B cell (primary cell): Measurements from ENCODE around the gene MRPL53. TPM values are rescaled to one million over a fixed set of nuclear protein-coding genes. Genes with fewer than 3 reads are reported as not detected.
"Not testable (repeated sequence)": the region's sequence is repeated elsewhere in the genome, so short reads cannot be mapped to it uniquely, and the experiment has no call there.

Experiments used
- ATAC-seq: fragments of 200-7000 bp; cut with Tn5 transposase; one replicate; pipeline ENCODE4 v1.10.0; 2021; ENCODE audit warnings: low read depth, mild to moderate bottlenecking, moderate number of reproducible peaks, moderate library complexity
- CTCF ChIA-PET: fragments of 350-600 bp; sonication (Branson Sonifier 250); formaldehyde crosslinking; loops from one replicate; lab custom pipeline; 2021; ENCODE audit warnings: antibody characterized with exemption, inconsistent platforms; lab: Charles Lee
- POLR2A ChIA-PET: fragments of 350-600 bp; sonication (Branson Sonifier 250); formaldehyde crosslinking; loops from one replicate; lab custom pipeline; 2021; ENCODE audit warnings: antibody characterized with exemption; lab: Charles Lee
- DNase-seq: peaks from one replicate; pipeline ENCODE4 v3.0.0; 2013
- H2AFZ ChIP-seq: 2 replicates; pipeline ENCODE4 v1.6.1; 2012; ENCODE audit warnings: mild to moderate bottlenecking, low read depth, low read length; ENCODE audit not compliant: insufficient read depth, poor library complexity, severe bottlenecking
- H3K27ac ChIP-seq, 2 donors: 1 replicate in 1 of 2; 2 replicates in 1 of 2; pipeline ENCODE4 v1.5.1; 2012 to 2013; ENCODE audit warnings: low read length in 2 of 2, mild to moderate bottlenecking in 2 of 2, moderate library complexity in 1 of 2
- H3K27me3 ChIP-seq, 4 experiments: fragments of 200-600 bp in 1 of 4; sonication (generic) in 1 of 4; replicated peaks in 1 of 4; 1 replicate in 2 of 4; 2 replicates in 2 of 4; pipeline versions ENCODE4 v1.6.1 to v1.7.0; 2013 to 2016; ENCODE audit warnings: low read length in 3 of 4, mild to moderate bottlenecking in 2 of 4, mixed read lengths in 1 of 4, moderate library complexity in 1 of 4; ENCODE audit not compliant: insufficient read depth in 4 of 4, control insufficient read depth in 3 of 4; ENCODE audit errors: control extremely low read depth in 1 of 4
- H3K36me3 ChIP-seq, 2 experiments: replicated peaks in 1 of 2; 1 replicate in 1 of 2; 2 replicates in 1 of 2; pipeline versions ENCODE4 v1.6.1 to v1.7.1; 2013; ENCODE audit warnings: low read length in 1 of 2; ENCODE audit not compliant: insufficient read depth in 2 of 2, control insufficient read depth in 1 of 2; ENCODE audit errors: control extremely low read depth in 1 of 2, extremely low read depth in 1 of 2
- H3K4me1 ChIP-seq, 2 donors: fragments of 200-600 bp in 1 of 2; sonication (generic) in 1 of 2; 1 replicate in 1 of 2; 2 replicates in 1 of 2; pipeline versions ENCODE4 v1.5.1 to v1.6.1; 2013 to 2017; ENCODE audit warnings: low read length in 2 of 2; ENCODE audit not compliant: control insufficient read depth in 2 of 2, insufficient read depth in 2 of 2
- H3K4me2 ChIP-seq: replicated peaks from 2 replicates; pipeline ENCODE3; 2012; ENCODE audit warnings: mild to moderate bottlenecking, low read depth, low read length; ENCODE audit not compliant: poor library complexity, severe bottlenecking
- H3K4me3 ChIP-seq, 5 experiments: fragments of 200-600 bp in 1 of 5; sonication (generic) in 1 of 5; 1 replicate in 3 of 5; 2 replicates in 2 of 5; pipeline versions ENCODE4 v1.5.1 to v1.7.0; 2011 to 2016; ENCODE audit warnings: low read length in 4 of 5, mild to moderate bottlenecking in 4 of 5, low read depth in 2 of 5, control low read depth in 1 of 5, moderate library complexity in 1 of 5; ENCODE audit not compliant: insufficient read depth in 1 of 5; ENCODE audit errors: control extremely low read depth in 1 of 5, extremely low read depth in 1 of 5
- H3K79me2 ChIP-seq: fragments of 200-600 bp; sonication (generic); one replicate; pipeline ENCODE4 v1.6.0; 2016; ENCODE audit warnings: low read length; ENCODE audit not compliant: control insufficient read depth, insufficient read depth
- H3K9ac ChIP-seq: fragments of 200-600 bp; sonication (generic); 2 replicates; pipeline ENCODE4 v1.6.1; 2017; ENCODE audit warnings: mild to moderate bottlenecking, low read length, moderate library complexity
- H3K9me3 ChIP-seq, 3 donors: one replicate each; pipeline versions ENCODE4 v1.6.1 to v1.7.1; 2013; ENCODE audit warnings: low read length in 2 of 3; ENCODE audit not compliant: control insufficient read depth in 2 of 3, insufficient read depth in 1 of 3; ENCODE audit errors: control extremely low read depth in 1 of 3
- H4K20me1 ChIP-seq: 2 replicates; pipeline ENCODE4 v1.6.0; 2012; ENCODE audit warnings: mild to moderate bottlenecking, low read length; ENCODE audit not compliant: insufficient read depth, control insufficient read depth, poor library complexity, severe bottlenecking
- H3K27ac Mint-ChIP-seq: one replicate; pipeline ENCODE4 v1.8.0; 2021; ENCODE audit warnings: mixed read lengths
- H3K27me3 Mint-ChIP-seq: one replicate; pipeline ENCODE4 v1.8.0; 2021; ENCODE audit warnings: mixed read lengths
- H3K4me1 Mint-ChIP-seq: one replicate; pipeline ENCODE4 v1.8.0; 2021; ENCODE audit warnings: mixed read lengths
- H3K4me3 Mint-ChIP-seq: one replicate; pipeline ENCODE4 v1.8.0; 2021; ENCODE audit warnings: mixed read lengths
- H3K9me3 Mint-ChIP-seq: one replicate; pipeline ENCODE4 v1.8.0; 2022; ENCODE audit warnings: mixed read lengths; ENCODE audit not compliant: insufficient read depth
- CTCF ChIP-seq: fragments of 200-600 bp; IDR thresholded peaks from one replicate; pipeline ENCODE4 v1.8.0; 2022; ENCODE audit warnings: antibody characterized with exemption, mild to moderate bottlenecking
- EZH2 ChIP-seq: IDR thresholded peaks from 2 replicates; pipeline ENCODE4 v1.6.1; 2012; ENCODE audit warnings: borderline replicate concordance, low read depth, mild to moderate bottlenecking, moderate library complexity, low read length; ENCODE audit not compliant: insufficient read depth, poor library complexity, severe bottlenecking
- WGBS: methylation state at CpG from one replicate; pipeline ENCODE4 v1.1.5; 2013; ENCODE audit warnings: missing lambda C conversion rate; ENCODE audit not compliant: insufficient coverage; 5-methylcytosine and 5-hydroxymethylcytosine counted together
- intact Hi-C: fragments of 100-400 bp; cut with micrococcal nuclease; formaldehyde crosslinking; loops from one replicate; pipeline ENCODE4 v1.10.0; 2022
- polyA plus RNA-seq: library from polyadenylated mRNA; depleted of rRNA; stranded (reverse); fragments of >200 nt; gene quantifications from 2 replicates; pipeline ENCODE4 v1.2.3, GENCODE V29; 2012
- total RNA-seq, 2 donors: library from RNA; stranded (reverse); fragments of 120-200 nt in 1 of 2; gene quantifications; 1 replicate in 1 of 2; 2 replicates in 1 of 2; pipeline versions ENCODE4 v1.2.3 to v1.2.4, GENCODE V29; 2013 to 2022

Gene MRPL53
- total and polyA plus RNA-seq, 2 donors (not counting 1 experiment from before 2014, with no cell fraction given): 59.3 to 70.0 TPM

GRCh38 chr2:74483675-74484164, 11.2 kb upstream of the MRPL53 start:
- POLR2A ChIA-PET: interaction anchor here (1.2 to 3.8 kb wide), 6 partner anchors 11 to 104 kb away, joined by 4 to 56 read pairs (median 16); partner anchors contain the start of genes AUP1, HTRA2, INO80B and MRPL53

GRCh38 chr2:74482801-74483674, 10.6 kb upstream of the MRPL53 start, which contains the start of the genes CCDC142 and TTC31:
Gene CCDC142, minus strand, starts transcription at chr2:74482998. Its CDS starts 161 bp downstream, at chr2:74482837.
Gene TTC31, plus strand, starts transcription at chr2:74483081. Its CDS starts 15 bp downstream, at chr2:74483096.
- WGBS: 1% methylated on average over 50 of the region's 50 CpGs
- TF ChIP-seq CTCF: peak; percentile 90
- no peak for TF ChIP-seq EZH2
- Mint-ChIP-seq H3K4me1 (peaks cover 34% of the 10 kb centered on the region), H3K27me3 (no peaks in the 10 kb centered on the region), H3K27ac (peak within 1 kb of the TSS; percentile 99), H3K4me3 (peak within 1 kb of the TSS; percentile 100), H3K9me3 (no peaks in the 10 kb centered on the region)
- Histone ChIP-seq H3K4me2 (peak within 1 kb of the TSS; percentile 90), H3K9me3 (no peaks in the 10 kb centered on the region), H3K27ac (peak within 1 kb of the TSS; percentile 71 to 84), H3K79me2 (peaks cover 71% of the 10 kb centered on the region), H2AFZ (peak within 1 kb of the TSS; percentile 100), H3K4me1 (peaks cover 21 to 29% of the 10 kb centered on the region in 2 donors), H3K4me3 (peak within 1 kb of the TSS; percentile 74 to 96 (median 88)), H3K27me3 (no peaks in the 10 kb centered on the region), H3K9ac (peak within 1 kb of the TSS; percentile 91), H4K20me1 (peaks cover 48% of the 10 kb centered on the region), H3K36me3 (peaks cover 0 to 29% of the 10 kb centered on the region in 2 experiments)
- ChIA-PET CTCF (interaction anchor here (0.7 to 7.1 kb wide), 30 partner anchors 9 to 1082 kb away, joined by 3 to 149 read pairs (median 4); partner anchors contain the start of genes AUP1, DQX1, HTRA2 and INO80B), POLR2A (interaction anchor here (0.8 to 3.8 kb wide), 11 partner anchors 10 to 171 kb away, joined by 3 to 56 read pairs (median 4); partner anchors contain the start of genes AUP1, DQX1, HTRA2 and INO80B)
- DNase-seq: peak; percentile 97
- intact Hi-C loops: loop anchor here (1.0 to 2.0 kb wide), 8 partner anchors 11 to 91 kb away; partner anchors contain the start of genes AUP1, C2orf81, DOK1 and HTRA2
- peak; percentile 90 for ATAC-seq

More at GRCh38 chr2:74483675-74484164, 11.2 kb upstream of the MRPL53 start:
- 93% methylated on average over 14 of the region's 19 CpGs for WGBS
- peak overlapping the region; percentile 90 for H3K4me2 ChIP-seq
- peaks cover 21 to 29% of the 10 kb centered on the region in 2 donors for H3K4me1 ChIP-seq
- intact Hi-C loops: loop anchor here (1.0 to 2.0 kb wide), 7 partner anchors 11 to 71 kb away; partner anchors contain the start of genes AUP1, C2orf81, DOK1 and HTRA2
- peak overlapping the region in 1 of 2 donors; percentile 84 for H3K27ac ChIP-seq
- H3K9me3 ChIP-seq, ATAC-seq, H3K9me3 Mint-ChIP-seq, H3K27me3 Mint-ChIP-seq, H3K27me3 ChIP-seq, DNase-seq: not testable (repeated sequence)
- peaks cover 52% of the 10 kb centered on the region for H4K20me1 ChIP-seq
- H3K4me3 Mint-ChIP-seq: peak overlapping the region; percentile 100
- peaks cover 34% of the 10 kb centered on the region for H3K4me1 Mint-ChIP-seq
- H3K4me3 ChIP-seq: peak overlapping the region; percentile 74 to 96 (median 88)
- H3K9ac ChIP-seq: peak overlapping the region; percentile 91
- CTCF ChIA-PET: interaction anchor here (0.7 to 7.1 kb wide), 22 partner anchors 10 to 1083 kb away, joined by 3 to 149 read pairs (median 4); partner anchors contain the start of genes AUP1, DQX1, HTRA2 and INO80B
- peaks cover 71% of the 10 kb centered on the region for H3K79me2 ChIP-seq
- H2AFZ ChIP-seq: peak overlapping the region; percentile 100
- H3K27ac Mint-ChIP-seq: peak overlapping the region; percentile 99
- H3K36me3 ChIP-seq: peaks cover 0 to 35% of the 10 kb centered on the region in 2 experiments
